T-helper 2 cell treated with Interferon-gamma antibody and Interleukin-4, amounts not matched to agents 100 ng/mL and 5 ng/mL, for 36 hours (primary cell): Measurements from ENCODE around the gene ATXN10. TPM values are rescaled to one million over a fixed set of nuclear protein-coding genes. Genes with fewer than 3 reads are reported as not detected.
"Not testable (repeated sequence)": the region's sequence is repeated elsewhere in the genome, so short reads cannot be mapped to it uniquely, and the experiment has no call there.

Source experiments
- intact Hi-C: fragments of 100-400 bp; cut with micrococcal nuclease; formaldehyde crosslinking; loops from one replicate; pipeline ENCODE4 v1.15.1; 2023
- total RNA-seq: library from RNA; stranded (reverse); gene quantifications from 2 replicates; pipeline ENCODE4 v1.2.3, GENCODE V29; 2022

The ATXN10 gene
- total RNA-seq, 1 donor from 2014 or later = 106 TPM

DNA sequence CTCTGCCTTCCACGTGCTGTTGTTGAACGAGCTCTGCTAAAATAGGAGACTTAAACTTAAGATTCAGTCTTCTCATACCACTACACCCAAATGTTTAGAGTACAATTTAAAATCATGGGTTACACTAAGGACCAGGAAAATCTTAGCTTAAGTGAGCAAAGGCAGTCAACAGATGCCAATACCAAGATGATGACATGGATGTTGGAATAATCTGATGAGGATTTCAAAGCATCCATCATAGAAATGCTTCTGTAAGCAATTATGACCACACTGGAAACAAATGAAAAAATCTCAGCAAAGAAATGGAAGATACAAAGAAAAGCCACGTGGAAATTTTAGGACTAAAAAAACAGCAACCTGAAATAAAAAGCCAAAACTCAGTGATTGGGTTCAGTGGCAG lies 109.8 kb downstream of the ATXN10 start:
- intact Hi-C loops = no loop called here

- intact Hi-C loops = no loop called here
Observed at GRCh38 chr22:45781966-45782365, 110.3 kb downstream of the ATXN10 start.

GRCh38 chr22:45783021-45783420 lies 111.4 kb downstream of the ATXN10 start:
- intact Hi-C loops = no loop called here

DNA sequence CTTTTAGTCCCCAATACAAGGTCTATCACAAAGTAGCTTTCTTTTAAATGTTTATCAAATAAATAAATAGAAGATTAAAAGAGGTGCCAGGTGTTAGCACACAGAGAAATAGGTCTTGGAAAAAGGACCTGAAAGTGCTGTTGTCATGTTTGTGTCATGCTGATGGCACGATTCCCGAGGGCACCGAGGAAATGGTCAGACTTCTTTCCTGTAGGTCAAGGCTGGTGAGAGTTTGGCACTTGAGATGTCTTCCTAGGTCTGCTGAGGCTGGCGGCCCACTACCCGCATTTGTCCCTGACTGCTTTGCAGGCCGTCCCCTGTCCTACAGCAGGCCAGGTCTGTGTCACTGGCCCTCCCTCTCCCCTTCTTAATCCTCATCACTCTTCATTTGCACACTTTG lies 112.1 kb downstream of the ATXN10 start:
- intact Hi-C loops = no loop called here

DNA sequence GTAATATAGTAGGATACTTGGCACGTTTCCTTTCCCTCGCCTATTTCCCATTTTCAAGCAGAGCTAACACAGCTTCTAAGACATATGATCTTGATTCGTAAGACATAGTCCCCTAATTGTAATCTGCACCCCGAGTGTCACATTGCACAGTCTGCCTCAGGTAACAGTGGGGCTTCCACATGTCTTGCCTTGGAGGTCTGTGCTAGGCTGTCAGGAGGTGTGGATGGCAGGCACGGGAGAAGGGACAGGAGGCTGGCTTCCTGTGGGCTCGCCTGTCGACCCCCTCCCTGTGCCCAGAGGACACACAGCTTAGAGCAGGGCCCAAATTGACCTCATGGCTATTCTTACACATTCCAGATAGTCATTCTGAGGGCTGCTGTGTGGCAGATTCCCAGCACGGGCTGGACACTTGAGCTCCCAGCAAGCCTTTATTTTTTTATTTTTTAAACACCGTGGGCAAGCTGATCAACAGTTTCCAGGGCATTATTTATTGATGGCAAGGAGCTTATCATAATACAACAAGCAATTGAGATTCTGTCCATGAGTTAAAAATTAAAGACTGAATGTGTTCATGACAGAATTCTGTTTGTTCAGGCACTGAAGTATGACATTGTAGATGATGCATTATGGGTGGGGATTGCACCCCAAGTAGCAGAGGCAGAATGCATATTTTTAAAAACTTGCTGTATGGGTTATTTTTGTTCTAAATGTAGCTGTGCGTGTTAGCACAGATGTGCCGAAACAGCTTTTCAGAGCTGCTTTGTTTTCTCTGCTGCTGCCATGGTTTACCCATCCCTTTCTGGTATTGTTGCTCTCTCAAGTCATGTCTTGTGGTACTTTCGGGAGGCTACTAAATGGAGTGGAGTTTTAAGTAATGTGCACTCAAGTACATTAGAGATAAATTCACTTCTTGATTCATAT lies 113.0 kb downstream of the ATXN10 start:
- intact Hi-C loops = no loop called here

GRCh38 chr22:45785458-45785857 lies 113.8 kb downstream of the ATXN10 start:
- intact Hi-C loops = no loop called here

DNA sequence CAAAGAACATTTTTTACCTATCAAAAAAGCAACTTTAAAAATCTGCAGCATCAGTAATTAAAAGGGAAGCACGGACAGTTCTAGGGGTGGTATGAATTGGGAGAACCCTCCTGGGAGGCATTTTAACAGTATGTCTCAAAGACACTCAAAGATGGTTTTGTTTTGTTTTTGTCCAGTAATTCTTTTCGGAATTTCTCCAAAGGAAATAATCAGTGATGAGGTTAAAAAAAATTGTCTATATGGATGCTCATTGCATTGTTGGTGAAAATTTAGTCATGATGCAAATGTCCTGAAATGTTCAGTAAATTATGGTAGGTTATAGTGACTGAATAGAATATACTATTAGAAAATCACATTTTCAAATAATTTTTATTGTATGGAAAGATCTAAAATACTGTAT lies 115.1 kb downstream of the ATXN10 start:
- intact Hi-C loops = no loop called here

DNA sequence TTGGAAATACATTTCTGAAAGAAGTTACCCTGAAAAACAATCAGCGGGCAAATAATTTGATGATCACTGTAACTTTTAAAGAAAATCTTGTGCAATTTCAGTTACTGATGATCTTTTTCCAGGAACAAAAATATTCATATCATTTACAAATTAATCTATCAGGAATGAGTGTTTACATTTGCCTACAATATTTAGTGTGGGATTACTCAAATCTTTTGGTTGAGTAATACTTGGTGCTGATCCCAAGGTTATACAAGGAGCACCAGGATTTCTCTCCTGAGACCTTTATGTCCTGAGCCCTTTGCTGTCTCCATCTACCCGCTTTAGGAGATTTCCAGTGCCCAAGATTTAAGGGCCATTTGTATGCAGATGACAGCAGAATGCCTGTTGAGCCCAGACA lies 116.1 kb downstream of the ATXN10 start:
- intact Hi-C loops = no loop called here

DNA sequence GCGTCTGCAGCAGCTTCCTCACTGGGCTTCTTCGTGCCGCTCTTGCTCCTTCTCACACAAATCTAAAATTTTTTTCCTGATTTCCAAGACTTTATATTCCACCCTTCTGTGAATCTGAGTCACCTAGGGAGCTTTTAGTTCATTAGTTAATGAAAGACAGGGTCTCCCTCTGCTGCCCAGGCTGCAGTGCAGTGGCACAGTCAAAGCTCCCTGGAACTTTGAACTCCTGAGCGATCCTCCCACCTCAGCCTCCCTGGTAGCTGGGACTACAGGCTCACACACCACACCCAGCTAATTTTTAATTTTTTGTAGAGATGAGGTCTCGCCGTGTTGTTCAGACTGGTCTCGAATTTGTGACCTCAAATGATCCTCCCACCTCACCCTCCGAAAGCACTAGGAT lies 116.9 kb downstream of the ATXN10 start:
- intact Hi-C loops = no loop called here

GRCh38 chr22:45790401-45790800 lies 118.8 kb downstream of the ATXN10 start:
- intact Hi-C loops = no loop called here

- intact Hi-C loops = no loop called here
Observed at GRCh38 chr22:45793161-45793560, 121.5 kb downstream of the ATXN10 start.

DNA sequence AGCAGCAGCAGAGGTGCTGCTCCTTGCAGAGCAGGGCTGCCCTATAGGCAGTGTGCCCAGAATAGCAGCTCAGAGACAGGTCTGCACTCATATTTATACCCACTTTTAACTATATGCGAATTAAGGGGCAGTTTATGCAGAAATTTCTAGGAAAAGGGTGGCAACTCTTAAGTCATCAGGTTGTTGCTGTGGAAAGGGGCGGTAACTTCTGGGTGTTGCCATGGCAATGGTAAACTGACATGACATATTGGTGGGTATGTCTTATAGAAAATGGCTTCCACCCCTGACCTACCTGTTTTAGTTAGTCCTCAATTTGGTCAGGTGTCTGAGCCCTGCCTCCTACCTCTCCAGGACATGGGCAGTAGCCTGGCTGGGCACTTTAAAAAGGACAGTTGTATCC lies 122.3 kb downstream of the ATXN10 start:
- intact Hi-C loops = no loop called here

- intact Hi-C loops = not testable (repeated sequence)
Observed at GRCh38 chr22:45796009-45796408, 124.4 kb downstream of the ATXN10 start.

DNA sequence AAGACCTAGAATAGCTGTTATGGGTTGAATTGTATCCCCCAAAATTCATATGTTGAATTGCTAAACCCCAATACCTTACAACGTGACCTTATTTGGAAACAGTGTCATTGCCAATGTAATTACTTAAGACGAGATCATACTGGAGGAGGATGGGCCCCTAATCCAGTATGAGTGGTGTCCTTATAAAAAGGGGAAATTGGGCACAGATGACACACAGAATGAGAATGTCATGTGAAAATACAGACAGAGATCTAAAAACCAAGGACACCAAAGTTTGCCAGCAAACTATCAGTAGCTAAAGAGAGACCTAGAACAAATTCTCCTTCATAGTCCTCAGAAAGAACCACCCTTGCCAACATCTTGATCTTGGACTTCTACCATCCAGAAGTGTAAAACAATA lies 127.7 kb downstream of the ATXN10 start:
- intact Hi-C loops = no loop called here

DNA sequence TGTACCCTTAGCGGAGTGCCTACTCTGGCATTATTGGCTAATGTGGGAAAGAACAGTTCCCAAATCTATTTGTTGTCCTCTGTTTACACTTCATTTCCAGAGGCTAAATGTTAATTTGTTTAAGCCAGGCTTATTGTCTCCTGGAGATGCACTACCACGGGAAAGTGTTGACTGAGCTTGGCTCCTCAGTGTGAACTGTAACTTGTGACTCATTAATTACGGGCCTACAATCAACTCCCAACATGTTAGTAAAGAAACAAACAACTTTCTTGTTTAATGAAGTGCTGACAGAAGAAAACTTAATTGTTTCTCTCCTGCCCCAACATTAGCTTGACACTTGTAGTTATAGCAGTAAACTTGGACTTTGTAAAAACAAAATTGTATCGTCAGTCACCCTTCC lies 130.4 kb downstream of the ATXN10 start:
- intact Hi-C loops = no loop called here

GRCh38 chr22:45804319-45804985 lies 132.8 kb downstream of the ATXN10 start:
- intact Hi-C loops = no loop called here

GRCh38 chr22:45804986-45805325 lies 133.3 kb downstream of the ATXN10 start:
- intact Hi-C loops = no loop called here

DNA sequence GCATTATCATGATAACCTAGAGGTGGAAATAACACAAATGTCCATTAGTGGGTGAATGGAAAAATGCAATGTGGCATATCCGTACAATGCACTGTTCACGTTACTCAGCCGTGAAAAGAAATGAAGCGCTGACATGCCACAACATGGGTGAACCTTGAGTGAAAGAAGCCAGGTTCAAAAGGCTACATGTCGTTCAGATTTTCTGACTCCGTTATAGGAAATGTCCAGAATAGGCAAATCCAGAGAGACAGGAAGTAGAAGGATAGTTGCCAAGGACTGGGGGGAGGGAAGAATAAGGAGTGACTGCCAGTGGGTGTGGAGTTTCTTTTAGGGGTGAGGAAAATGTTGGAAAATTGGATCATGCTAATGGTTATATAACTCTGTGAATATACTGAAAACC lies 133.8 kb downstream of the ATXN10 start:
- intact Hi-C loops = no loop called here

- intact Hi-C loops = no loop called here
Observed at GRCh38 chr22:45807156-45807915, 135.7 kb downstream of the ATXN10 start.

DNA sequence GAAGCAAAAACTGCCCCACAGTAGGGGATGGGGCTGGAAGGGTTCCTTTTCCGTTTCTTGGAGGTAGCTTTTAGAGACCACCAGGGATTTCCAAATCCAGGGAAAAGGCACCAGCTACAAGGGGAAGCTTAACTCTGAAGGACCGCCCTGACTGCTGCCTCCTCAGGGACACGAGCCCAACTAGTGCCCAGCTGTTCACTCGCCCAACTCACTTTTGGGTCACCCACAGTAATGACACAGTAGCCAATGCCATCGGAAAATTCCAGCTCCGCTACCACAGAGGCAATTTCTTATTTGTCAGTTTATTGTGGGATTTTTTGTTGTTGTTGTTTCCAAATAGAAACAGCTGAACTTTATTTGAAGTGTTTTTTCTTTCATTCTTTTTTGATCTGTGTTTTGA lies 141.3 kb downstream of the ATXN10 start:
- intact Hi-C loops = no loop called here

DNA sequence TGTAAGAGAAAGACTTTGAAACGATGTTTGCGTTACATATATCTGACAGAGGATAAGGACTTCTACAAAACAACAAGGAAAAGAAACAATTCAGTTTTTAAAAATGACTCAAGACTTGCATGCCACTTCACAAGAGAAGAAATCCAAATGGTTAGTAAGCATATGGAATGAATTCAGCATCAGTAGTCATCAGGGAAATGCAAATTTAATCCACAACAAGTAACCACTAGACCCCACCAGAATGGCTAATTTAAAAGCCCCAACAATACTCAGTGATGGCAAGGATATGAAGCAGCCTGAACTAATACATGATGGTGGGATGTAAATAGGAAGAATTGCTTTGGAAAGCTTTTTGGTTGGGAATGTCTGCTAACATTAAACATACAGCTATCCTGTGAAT lies 142.6 kb downstream of the ATXN10 start:
- intact Hi-C loops = no loop called here

GRCh38 chr22:45816776-45817175 lies 145.1 kb downstream of the ATXN10 start:
- intact Hi-C loops = no loop called here
